GM18909 (cell line): ENCODE measurements around the gene HSPA12A.

Experiments used
- ATAC-seq: cut with Tn5 transposase; IDR thresholded peaks from one replicate; pipeline ENCODE4 v1.9.1; 2021; ENCODE audit warnings: mild to moderate bottlenecking; ENCODE audit not compliant: unreplicated experiment, poor library complexity

Gene HSPA12A

GRCh38 chr10:116673866-116674265 lies 68.5 kb downstream of the HSPA12A start:
- no peak for ATAC-seq

GRCh38 chr10:116672891-116673290 lies 69.5 kb downstream of the HSPA12A start:
- ATAC-seq, result no peak

- ATAC-seq, result no peak
These were observed 71.0 kb downstream of the HSPA12A start for GRCh38 chr10:116671274-116671926.

- ATAC-seq, result no peak
These were observed 71.7 kb downstream of the HSPA12A start for GRCh38 chr10:116670706-116671105.

GRCh38 chr10:116669832-116670644 lies 72.3 kb downstream of the HSPA12A start:
- ATAC-seq, result no peak

DNA sequence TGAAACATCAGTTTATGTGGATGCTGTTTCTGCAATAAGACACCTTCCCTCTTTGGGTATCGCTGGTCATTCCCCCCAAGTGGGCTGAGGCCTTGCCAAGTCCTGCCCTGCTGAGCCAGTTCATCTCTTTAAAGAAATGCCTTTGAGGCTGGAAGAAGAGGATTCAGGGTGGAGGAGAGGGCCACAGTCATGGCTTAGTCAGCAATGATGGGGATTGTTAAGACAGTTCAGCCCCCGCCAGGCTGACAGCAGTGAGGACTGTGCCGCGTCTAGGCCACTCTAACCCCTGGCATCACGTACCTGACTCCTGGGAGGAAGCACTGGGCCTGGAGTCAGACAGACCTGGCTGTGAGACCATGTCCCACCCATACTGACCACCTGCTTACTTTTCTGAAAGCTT lies 73.3 kb downstream of the HSPA12A start:
- ATAC-seq, result no peak

- ATAC-seq, result no peak
These were observed 73.9 kb downstream of the HSPA12A start for GRCh38 chr10:116668446-116668845.

- no peak for ATAC-seq
These were observed 74.3 kb downstream of the HSPA12A start for GRCh38 chr10:116668018-116668417.

DNA sequence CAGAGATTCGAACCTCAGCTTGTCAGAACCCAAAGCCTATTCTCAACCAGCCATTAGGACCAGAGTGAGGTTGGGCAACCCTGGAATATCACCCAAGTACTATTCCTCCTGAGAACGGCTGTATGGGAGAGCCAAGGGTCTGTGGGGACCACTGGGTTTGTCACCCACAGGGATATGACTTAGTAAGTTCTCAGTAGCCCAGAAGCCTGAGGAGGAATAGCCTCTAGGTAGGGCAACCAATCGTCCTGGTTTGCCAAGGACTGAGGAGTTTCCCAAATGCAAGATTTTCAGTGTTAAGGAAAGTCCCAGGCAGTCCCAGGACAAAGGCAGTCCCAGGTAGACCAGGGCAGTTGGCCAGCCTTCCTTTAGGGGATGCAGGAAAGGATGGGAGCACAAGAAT lies 74.9 kb downstream of the HSPA12A start:
- no peak for ATAC-seq

DNA sequence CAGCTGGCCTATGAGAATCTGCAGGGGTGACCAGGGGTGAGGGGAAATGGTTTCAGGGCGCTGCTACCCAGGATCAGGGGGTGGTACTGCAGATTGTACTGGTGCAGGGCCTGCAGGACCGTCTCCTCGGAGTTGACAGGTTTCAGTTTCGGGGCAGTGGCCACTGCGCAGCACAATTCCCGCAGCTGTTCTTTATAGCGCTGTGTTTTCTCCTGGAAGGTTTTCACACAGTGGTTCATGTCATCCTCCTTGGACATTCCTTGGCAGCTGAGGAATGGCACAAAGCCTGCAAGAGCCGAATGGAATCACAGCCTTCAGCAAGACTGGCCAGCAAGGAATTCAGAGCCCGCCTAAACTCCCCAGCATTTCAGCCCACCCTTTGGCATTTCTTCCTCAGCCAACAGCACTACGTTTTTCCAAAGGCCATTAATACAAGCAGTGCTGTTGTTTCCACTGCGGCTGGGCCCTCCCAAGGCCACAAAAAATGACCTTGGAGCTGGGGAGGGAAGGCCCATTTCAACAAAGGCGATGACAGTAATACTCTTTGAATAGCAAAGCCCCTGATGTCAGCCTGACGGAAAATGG lies 76.7 kb downstream of the HSPA12A start:
- ATAC-seq, result no peak

- ATAC-seq, result no peak
These were observed 77.7 kb downstream of the HSPA12A start for GRCh38 chr10:116664631-116665030.

- no peak for ATAC-seq
These were observed 79.0 kb downstream of the HSPA12A start for GRCh38 chr10:116663342-116663741.

DNA sequence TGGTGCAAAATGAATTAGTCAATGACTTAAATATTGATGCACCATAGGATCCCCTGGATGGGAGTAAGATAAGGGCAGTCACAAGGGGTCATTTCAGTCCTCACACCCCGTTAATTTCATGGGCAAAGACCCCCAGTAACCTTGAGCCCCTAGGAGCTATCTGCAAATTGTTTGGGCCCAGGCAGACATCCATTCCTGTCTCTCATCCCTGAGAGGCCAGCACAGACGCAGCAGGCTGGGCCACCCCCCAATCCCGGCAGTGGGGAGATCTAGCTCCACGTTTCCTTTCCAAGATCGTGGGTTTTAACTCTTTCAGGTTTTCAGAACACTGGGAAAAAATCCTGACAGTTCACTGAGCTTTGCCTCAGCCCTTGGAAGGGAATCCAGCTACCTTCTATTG lies 81.5 kb downstream of the HSPA12A start:
- no peak for ATAC-seq

DNA sequence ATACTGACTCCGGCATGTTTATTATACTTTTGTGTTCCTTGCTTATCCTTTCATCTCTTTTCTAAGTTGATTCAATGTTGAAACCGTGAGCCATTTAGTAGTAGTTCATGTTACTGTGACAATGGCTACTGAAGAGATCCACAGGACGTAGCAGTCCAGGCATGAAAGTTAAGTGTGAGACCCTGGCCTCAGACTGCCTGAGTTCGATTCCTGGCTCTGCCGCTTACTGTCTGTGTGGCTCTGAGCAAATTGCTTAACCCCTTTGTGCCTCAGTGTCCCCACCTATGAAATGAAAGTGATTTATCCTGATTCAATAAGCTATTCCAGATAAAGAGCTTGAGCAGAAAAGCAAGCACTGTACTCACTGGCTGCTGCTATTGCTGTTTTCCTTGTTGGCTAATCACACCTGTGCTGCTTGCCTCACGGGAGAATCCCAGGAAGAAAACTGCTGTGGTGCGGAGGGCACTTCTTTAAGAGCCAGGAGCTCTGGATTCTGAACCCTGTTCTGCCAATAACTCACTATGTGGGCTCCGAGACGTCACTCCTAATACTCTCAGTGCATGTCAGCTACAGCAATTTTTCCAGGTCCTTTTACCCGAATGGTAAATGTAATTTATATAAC lies 83.2 kb downstream of the HSPA12A start:
- ATAC-seq, result no peak

- ATAC-seq, result no peak
These were observed 84.4 kb downstream of the HSPA12A start for GRCh38 chr10:116657863-116658551.

- ATAC-seq, result no peak
These were observed 86.3 kb downstream of the HSPA12A start for GRCh38 chr10:116656044-116656443.

GRCh38 chr10:116655568-116655967 lies 86.8 kb downstream of the HSPA12A start:
- no peak for ATAC-seq

DNA sequence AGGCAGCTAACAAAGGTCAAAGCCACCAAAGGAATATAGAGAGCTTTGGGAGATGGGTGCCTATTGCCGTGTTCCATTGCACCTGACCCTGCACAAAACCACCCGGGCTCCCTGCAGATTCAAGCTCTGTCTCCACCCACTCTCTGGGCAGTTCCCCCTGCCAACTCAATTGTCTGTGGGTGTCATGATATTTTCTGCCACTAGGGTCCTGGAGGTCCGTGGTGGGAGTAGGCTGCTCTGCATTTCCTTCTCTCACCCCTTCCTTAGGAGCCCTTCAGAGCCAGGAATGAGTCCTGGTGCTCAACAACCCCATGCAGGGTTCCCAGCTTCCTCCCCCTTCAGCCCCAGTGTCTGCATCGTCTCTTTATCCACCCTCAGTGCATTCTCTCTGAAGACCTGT lies 87.5 kb downstream of the HSPA12A start:
- ATAC-seq, result peak; percentile 46

DNA sequence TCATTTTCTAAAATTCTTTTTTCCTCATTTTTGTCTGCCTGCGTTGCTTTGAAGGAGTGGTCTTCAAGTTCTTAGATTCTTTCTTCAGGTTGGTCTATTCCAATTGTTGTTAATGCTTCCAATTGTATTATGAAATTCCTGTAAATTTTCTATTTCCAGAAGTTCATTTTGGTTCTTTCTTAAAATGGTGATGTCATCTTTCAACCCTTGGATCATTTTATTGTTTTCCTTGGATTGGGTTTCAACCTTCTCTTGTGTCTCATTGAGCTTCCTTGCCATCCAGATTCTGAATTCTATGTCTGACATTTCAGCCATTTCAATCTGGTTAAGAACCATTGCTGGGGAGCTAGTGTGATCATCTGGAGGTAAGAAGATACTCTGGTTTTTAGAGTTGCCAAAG lies 88.5 kb downstream of the HSPA12A start:
- ATAC-seq, result no peak

GRCh38 chr10:116648903-116649302 lies 93.5 kb downstream of the HSPA12A start:
- ATAC-seq, result no peak
